Adrenal gland (tissue), 5 donors: ENCODE data around the gene ADGRF1.

ENCODE experiments used
- CTCF ChIP-seq, 6 experiments: fragments of 450-650 bp in 4 of 6; fragments of 200-600 bp in 2 of 6; sonication (generic) in 1 of 6; IDR thresholded peaks; 1 replicate in 5 of 6; 2 replicates in 1 of 6; pipeline versions ENCODE4 v1.5.1 to v1.8.0; 2016 to 2021; ENCODE audit warnings: antibody characterized with exemption in 6 of 6, mild to moderate bottlenecking in 2 of 6, moderate library complexity in 1 of 6
- POLR2A ChIP-seq, 2 donors: fragments of 450-650 bp; IDR thresholded peaks; one replicate each; pipeline ENCODE4 v1.6.1; 2017; ENCODE audit warnings: antibody characterized with exemption in 2 of 2, mild to moderate bottlenecking in 2 of 2, moderate library complexity in 1 of 2
- donor health status: DM: no; HTN: no; CAD: no.

- TF ChIP-seq CTCF (IDR thresholded peaks at IDR 0.05) (no peak), POLR2A (IDR thresholded peaks at IDR 0.05) (no peak)
Observed at GRCh38 chr6:47034926-47035325, 7.2 kb downstream of the ADGRF1 start.
